ENCODE data around the gene NTRK2.

The NTRK2 gene

DNA sequence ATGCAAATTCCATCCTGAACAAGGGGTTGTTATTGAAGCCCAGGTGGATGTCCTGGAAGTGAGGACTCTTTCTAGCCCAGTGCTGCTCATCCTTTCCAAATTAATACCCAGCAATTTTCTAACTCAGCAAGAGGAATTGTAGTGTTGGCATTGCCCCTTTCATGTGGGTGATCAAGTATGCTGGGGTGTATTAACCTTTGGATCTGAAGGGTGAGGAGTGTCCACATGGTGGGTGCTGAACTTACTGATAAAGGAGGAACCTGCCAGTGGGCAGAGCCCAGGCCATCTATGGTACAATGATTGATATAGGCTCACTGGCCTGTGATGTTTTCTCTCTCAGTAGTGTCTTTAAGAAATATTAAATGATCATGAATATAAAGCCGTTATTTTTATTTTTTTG lies 210.1 kb downstream of the NTRK2 start:
- TF ChIP-seq, protein P1, sequence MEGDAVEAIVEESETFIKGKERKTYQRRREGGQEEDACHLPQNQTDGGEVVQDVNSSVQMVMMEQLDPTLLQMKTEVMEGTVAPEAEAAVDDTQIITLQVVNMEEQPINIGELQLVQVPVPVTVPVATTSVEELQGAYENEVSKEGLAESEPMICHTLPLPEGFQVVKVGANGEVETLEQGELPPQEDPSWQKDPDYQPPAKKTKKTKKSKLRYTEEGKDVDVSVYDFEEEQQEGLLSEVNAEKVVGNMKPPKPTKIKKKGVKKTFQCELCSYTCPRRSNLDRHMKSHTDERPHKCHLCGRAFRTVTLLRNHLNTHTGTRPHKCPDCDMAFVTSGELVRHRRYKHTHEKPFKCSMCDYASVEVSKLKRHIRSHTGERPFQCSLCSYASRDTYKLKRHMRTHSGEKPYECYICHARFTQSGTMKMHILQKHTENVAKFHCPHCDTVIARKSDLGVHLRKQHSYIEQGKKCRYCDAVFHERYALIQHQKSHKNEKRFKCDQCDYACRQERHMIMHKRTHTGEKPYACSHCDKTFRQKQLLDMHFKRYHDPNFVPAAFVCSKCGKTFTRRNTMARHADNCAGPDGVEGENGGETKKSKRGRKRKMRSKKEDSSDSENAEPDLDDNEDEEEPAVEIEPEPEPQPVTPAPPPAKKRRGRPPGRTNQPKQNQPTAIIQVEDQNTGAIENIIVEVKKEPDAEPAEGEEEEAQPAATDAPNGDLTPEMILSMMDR (IDR thresholded peaks at IDR 0.05; ENCODE audit: low read depth, low read length, missing control alignments), result no peak
- DNase-seq (ENCODE audit: low read depth), result no peak
- no peak overlapping the region for H3K4me3 ChIP-seq (ENCODE audit: low read depth, low read length)

DNA sequence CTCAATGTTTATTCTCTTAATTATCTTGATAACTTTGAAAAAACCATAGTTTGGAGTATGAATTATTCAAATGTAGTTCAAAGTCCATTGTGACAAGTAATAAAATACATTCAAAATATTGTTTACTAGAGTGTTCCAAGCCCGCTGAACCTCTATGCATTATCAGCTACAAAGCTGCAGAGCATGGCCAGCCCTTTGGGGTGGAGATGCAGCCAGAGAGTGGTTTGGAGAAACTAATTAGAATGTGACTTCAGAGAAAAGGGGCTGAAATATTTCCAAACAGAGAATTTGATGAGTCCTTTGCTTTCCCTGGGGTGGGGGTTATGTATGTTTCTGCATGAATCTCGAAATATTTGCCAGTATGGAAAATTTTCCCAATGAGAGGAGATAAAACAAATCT lies 211.3 kb downstream of the NTRK2 start:
- TF ChIP-seq, protein P1 (IDR thresholded peaks at IDR 0.05; ENCODE audit: low read depth, low read length, missing control alignments), result no peak
- H3K4me3 ChIP-seq (ENCODE audit: low read depth, low read length), result no peak overlapping the region
- no peak for DNase-seq (ENCODE audit: low read depth)

DNA sequence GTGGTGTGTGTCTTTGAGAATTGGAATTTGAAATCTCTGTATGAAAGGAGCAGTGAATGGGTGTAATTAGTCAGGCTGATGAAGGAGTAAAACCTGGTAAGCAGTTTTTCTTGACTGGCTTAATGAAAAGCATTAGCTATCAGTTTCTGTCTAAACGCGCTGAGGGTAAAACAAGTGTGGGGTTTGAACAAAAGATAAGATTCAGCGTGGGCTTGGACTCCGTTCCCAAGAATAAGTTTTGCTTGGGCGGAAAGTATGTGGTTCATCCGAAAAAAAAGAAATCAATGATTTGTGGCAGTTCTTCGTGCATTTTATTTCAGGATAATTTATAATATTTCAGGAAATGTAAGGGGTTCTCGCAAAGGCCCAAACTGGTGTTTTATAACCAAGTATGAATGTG lies 217.3 kb downstream of the NTRK2 start:
- DNase-seq (ENCODE audit: low read depth), result no peak
- no peak overlapping the region for H3K4me3 ChIP-seq (ENCODE audit: low read depth, low read length)
- TF ChIP-seq, protein P1 (IDR thresholded peaks at IDR 0.05; ENCODE audit: low read depth, low read length, missing control alignments), result no peak

- TF ChIP-seq, protein P1 (IDR thresholded peaks at IDR 0.05; ENCODE audit: low read depth, low read length, missing control alignments), result no peak
- no peak for DNase-seq (ENCODE audit: low read depth)
- no peak overlapping the region for H3K4me3 ChIP-seq (ENCODE audit: low read depth, low read length)
These were observed 222.4 kb downstream of the NTRK2 start for GRCh38 chr9:84891924-84892323.

GRCh38 chr9:84893419-84894128 lies 224.0 kb downstream of the NTRK2 start:
- TF ChIP-seq, protein P1 (IDR thresholded peaks at IDR 0.05; ENCODE audit: low read depth, low read length, missing control alignments), result no peak
- no peak for DNase-seq (ENCODE audit: low read depth)
- H3K4me3 ChIP-seq (ENCODE audit: low read depth, low read length), result no peak overlapping the region

DNA sequence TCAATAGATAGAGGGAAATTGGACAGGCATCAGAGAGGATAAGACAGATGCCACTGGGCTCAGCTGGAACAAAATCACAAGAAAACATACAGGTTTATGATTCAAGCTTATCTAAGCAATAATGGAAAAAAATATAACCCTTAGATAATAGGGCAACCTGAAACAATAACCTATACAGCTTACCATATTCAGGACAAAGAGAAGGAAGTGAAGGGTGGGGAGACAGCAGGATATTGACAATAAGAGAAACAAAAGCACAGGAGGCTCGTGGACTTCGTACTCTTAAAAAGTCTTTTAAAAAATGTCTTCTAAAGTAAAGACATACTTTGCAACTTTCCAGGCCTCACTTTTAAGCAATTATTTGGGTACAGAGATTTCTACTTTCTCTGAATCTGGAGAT lies 225.3 kb downstream of the NTRK2 start:
- DNase-seq (ENCODE audit: low read depth), result no peak
- TF ChIP-seq, protein P1 (IDR thresholded peaks at IDR 0.05; ENCODE audit: low read depth, low read length, missing control alignments), result no peak

More for the DNA sequence above, 225.3 kb downstream of the NTRK2 start:
- H3K4me3 ChIP-seq (ENCODE audit: low read depth, low read length), result no peak overlapping the region

All from GM12864 (cell line).